Activated CD4-positive, alpha-beta T cell treated with anti-CD3 and anti-CD28 coated beads, Interleukin-2, Interleukin-4, amounts not matched to agents 100 ng/mL and 50 ng/mL, durations not matched to agents 16 hours and 8 hours (primary cell): Measurements from ENCODE around the gene FREM3.
A peak's percentile ranks its signal among the peaks of the same experiment; 100 is the strongest.
"Not testable (repeated sequence)": the region's sequence is repeated elsewhere in the genome, so short reads cannot be mapped to it uniquely, and the experiment has no call there.

Experiments used
- DNase-seq: peaks from one replicate; pipeline ENCODE4 v3.0.0-alpha.2; 2020; ENCODE audit warnings: low spot score

Gene FREM3

DNA sequence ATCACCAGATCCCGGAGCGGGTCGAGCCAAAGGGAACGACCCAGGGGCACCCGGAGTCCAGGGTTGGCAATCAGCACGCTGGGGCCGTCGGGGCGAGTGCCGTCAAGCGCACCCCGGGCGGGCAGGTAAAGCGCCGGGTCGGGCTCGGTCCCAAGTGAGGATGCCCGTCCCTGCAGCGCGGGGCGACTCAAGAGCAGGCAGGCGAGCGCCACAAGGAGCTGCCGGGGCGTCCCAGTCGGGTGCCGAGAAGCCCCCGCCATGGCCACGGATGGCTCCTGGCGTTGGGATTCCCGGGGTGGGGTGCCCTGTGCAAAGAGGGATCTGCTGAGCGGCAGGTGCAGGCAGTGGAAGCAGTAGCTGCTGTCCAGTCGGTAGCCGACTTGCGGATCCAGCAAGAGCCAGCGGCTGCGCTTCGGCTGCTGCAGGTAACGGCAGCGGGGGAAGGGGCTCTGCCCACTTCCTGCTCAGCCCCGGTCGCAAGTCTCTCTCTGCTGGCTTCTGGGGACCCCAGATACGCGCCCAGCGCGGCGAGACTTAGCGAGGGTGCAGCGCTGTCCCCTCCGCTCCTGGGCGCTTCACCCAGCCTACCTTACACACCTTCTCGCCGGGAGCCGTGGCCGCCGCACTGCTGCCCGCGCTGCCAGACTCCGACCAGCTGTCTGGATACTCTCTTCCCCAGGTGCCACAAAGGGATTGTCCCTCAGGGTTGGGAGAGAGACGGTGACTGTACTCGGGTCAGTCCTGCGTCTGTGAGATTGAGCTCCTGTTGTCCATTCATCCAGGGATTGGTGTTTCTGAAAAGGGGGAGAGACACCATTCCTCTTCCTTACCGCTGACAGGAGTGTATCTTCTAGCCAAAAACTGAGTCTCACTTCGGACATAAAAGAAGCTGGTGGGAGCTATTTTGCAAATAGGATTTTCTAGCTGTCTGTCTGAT is at the start of gene FREM3:
Gene FREM3 (minus strand): TSS at position 260 of the 937 bp plus-strand sequence. CDS start 0 bp downstream, at position 260.
- no peak for DNase-seq

GRCh38 chr4:143745874-143746273 is 45.4 kb upstream of the FREM3 start:
- no peak for DNase-seq

GRCh38 chr4:143743591-143743990 is 43.1 kb upstream of the FREM3 start:
- DNase-seq = no peak

DNA sequence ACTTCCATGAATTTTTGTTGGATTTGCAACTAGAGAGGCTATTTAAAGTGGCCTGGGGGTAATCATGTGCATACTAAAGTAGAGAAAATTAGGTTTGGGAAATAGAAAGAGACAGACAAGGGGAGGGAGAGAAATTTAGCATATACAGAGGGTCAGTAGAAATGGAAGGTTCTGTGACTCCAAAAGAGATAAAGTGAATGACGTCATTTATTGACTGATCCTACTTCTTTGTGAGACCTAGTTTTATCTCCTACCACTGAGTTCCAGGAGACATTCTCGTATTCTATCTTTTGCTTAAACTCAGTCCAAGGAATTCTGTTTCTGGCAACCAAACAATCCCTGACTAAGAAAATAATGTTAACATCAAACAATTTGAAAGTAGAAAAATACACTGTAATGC is 42.4 kb upstream of the FREM3 start:
- DNase-seq = no peak

DNA sequence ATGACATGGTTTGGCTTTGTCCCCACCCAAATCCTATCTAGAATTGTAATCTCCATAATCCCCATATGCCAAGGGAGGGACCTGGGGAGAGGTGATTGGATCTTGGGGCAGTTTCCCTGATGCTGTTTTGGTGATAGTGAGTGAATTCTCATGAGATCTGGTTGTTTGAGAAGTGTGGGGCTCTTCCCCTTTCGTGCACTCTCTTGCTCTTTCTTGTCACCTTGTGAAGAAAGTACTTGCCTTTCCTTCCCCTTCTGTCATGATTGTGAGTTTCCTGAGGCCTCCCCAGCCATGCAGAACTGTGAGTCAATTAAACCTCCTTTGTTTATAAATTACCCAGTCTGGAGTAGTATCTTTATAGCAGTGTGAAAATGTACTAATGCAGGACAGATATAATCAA is 36.4 kb upstream of the FREM3 start:
- DNase-seq = no peak

GRCh38 chr4:143736061-143736460 is 35.6 kb upstream of the FREM3 start:
- DNase-seq = peak; percentile 3

- DNase-seq = no peak
Observed at GRCh38 chr4:143728166-143728565, 27.7 kb upstream of the FREM3 start.

DNA sequence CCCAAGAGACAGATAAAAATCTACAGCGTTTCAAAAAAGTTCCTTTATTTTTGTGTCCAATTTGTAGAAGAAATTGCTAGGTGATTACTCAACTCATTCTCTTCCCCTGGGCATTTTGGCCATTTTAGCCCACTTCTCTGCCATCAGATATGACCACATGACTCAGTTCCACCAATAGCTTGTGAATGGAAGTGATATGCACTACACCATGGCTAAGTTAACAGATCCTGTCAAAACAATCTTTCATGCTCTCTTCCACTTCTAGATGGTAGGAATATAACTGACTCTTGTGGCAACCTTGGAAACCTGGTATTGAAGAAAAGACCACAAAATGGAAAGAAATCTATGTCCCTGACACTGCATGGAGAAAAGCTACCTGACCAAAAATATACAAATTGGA is 26.2 kb upstream of the FREM3 start:
- DNase-seq = no peak

DNA sequence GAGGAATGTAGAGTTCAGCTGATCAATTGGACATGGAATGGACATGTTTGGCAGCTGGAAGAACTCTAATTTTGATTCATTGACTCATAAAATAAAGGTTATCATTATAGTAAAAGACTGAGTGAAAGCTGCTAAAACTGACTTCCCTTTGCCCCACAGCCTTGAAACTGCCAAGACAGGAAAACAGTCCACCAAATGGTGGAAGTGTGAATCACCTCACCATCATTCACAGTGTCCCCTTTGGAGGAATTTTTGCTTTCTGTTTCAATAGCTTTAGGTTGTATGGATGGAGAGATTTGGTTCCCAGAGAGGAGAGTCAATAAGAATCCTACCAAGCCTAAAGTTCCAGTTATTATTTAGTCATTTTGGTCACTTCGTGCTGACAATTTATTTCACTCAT is 20.8 kb upstream of the FREM3 start:
- no peak for DNase-seq

DNA sequence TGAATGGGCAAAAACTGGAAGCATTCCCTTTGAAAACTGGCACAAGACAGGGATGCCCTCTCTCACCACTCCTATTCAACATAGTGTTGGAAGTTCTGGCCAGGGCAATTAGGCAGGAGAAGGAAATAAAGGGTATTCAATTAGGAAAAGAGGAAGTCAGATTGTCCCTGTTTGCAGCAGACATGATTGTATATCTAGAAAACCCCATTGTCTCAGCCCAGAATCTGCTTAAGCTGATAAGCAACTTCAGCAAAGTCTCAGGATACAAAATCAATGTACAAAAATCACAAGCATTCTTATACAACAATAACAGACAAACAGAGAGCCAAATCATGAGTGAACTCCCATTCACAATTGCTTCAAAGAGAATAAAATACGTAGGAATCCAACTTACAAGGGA is 18.3 kb upstream of the FREM3 start:
- DNase-seq = not testable (repeated sequence)

- no peak for DNase-seq
Observed at GRCh38 chr4:143713955-143714625, 13.6 kb upstream of the FREM3 start.

- DNase-seq = no peak
Observed at GRCh38 chr4:143713553-143713952, 13.1 kb upstream of the FREM3 start.

GRCh38 chr4:143712155-143712550 is 11.7 kb upstream of the FREM3 start:
- DNase-seq = no peak

- DNase-seq = no peak
Observed at GRCh38 chr4:143711543-143712154, 11.2 kb upstream of the FREM3 start.

DNA sequence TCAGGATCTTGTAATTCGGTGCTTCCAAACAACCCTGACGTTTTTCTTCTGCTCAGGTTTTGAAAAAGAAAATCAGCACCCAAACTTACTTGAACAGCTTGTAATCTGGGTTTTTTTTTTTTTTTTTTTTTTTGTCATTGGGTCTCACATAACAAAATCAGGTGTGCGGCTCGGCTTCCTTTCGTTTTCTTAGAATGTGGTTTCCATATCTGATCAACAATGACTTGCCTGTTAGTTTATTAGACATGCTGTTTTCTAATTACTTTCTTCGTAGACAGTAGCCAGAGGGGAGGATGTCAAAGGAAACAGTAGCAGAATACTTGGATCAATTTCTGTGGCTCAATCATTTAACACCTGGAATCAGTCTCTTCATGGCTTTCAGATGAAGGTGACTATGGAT is 890 bp upstream of the FREM3 start:
- peak; percentile 5 for DNase-seq

GRCh38 chr4:143700046-143700415 is 444 bp downstream of the FREM3 start:
- DNase-seq = no peak

GRCh38 chr4:143699331-143700045 is 987 bp downstream of the FREM3 start:
- no peak for DNase-seq

DNA sequence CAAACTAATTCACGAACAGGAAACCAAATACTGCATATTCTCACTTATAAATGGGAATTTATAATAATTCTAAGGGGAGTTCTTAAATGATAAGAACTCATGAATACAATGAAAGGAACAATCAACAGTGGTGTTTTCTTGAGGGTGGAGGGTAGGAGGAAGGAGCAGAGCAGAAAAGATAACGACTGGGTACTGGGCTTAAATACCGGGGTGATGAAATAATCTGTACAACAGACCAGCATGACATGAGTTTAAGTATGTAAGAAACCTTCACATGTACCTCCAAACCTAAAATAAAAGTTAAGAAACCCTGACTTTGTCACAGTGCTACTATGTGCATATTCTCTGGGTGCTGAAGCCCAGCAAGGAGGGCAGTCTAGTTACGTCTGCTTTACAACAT is 6.6 kb downstream of the FREM3 start:
- no peak for DNase-seq

GRCh38 chr4:143692241-143692640 is 8.2 kb downstream of the FREM3 start:
- DNase-seq = no peak

DNA sequence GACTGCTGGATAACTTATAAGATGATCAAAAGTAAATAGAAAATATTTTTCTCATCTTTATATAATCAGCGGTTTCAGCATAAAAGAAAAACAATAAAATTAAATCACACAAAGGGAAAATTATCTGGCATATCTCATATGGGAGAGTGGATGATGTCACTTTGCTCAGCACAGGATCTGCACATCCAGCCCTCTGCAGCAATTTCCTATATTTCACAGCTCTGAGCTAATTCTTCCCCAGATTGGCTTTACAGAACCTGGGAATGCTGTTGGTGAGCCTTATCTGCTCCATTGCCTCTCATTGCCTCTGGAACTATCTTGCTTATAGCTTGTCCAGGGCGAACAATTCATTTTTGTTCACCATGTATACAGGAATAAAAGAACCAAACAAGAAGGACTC is 21.0 kb downstream of the FREM3 start:
- DNase-seq = no peak

GRCh38 chr4:143673629-143674028 is 26.8 kb downstream of the FREM3 start:
- not testable (repeated sequence) for DNase-seq

DNA sequence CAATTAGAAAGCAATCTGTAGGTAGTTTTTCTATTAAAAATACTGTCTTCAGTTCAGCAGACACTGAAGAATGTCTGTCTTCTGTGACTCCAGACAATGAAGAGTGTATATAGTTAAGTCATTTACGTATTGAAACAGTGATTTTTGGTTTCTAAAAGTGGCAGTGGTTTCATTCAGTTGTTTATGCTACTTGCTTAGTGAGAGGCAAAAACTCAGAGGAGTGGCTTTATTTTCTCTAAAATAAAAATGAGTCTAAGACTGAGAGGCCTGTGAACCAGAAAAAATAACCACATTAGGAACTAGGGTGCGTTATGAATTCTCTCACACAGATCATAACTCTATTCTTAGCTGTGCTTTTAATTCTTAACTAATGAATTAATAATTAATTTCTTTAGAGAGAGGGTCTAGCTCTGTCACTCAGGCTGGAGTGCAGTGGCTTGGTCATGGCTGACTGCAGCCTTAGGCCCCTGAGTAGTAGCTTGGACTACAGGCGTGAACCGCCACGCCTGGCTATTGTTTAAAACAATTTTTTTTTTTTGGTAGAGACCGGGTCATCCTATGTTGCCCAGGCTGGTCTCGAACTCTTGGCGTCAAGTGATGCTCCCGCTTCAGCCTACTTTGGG is 31.4 kb downstream of the FREM3 start:
- no peak for DNase-seq
